ELF-1 (cell line): Measurements from ENCODE around the gene SDR42E1.
"Not testable (repeated sequence)": the region's sequence is repeated elsewhere in the genome, so short reads cannot be mapped to it uniquely, and the experiment has no call there.

Source experiments
- DNase-seq: peaks from one replicate; pipeline ENCODE4 v3.0.0-alpha.2; 2016; ENCODE audit warnings: low read depth, low spot score

SDR42E1 gene

DNA sequence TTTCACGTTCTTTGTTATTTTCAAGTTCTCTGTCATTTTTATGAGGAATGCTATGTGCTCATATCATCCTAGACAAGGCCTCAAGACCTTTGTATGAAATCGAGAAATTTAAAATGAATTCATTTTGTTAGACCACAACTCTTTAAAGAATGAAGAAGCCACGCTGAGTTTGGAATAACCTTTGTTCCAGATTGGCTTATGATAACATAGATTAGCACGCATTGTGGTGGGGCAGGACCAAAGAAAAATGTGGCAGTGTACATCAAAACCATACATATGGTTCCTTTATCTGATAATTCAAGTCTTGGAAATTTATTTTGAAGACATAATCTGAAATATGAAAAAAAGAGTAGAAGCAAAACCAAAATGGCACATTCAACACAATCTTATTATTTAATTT, 26.0 kb upstream of the SDR42E1 start:
- no peak for DNase-seq

DNA sequence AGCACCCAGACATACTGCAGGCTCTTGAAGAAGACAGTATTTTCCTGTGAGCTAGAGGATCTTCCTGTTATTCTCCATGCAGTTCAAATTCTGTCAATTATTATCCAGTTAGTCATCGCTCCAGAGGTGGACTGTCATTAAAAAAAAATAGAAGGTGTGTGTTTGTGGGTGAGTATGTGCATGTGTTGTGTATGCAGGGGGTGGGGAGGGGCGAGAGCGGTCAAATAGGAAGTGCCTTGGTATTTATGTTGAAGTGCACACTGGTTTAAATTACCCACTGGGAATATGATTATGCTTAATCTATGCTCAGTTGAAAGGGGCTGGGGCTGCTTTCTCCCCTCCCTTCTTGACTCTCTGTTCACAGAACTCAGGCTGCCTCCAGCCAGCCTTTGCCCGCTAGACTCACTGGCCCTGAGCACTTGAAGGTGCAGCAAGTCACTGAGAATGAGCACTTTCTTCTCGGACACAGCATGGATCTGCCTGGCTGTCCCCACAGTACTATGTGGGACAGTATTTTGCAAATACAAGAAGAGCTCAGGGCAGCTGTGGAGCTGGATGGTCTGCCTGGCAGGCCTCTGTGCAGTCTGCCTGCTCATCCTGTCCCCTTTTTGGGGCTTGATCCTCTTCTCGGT, 23.8 kb upstream of the SDR42E1 start, which contains the start of gene HSD17B2:
Gene HSD17B2, plus strand, starts transcription at position 273 of the 632 bp plus-strand sequence. Its CDS starts 172 bp downstream, at position 445.
- no peak for DNase-seq

GRCh38 chr16:82033683-82034300, 22.5 kb upstream of the SDR42E1 start:
- DNase-seq: no peak

DNA sequence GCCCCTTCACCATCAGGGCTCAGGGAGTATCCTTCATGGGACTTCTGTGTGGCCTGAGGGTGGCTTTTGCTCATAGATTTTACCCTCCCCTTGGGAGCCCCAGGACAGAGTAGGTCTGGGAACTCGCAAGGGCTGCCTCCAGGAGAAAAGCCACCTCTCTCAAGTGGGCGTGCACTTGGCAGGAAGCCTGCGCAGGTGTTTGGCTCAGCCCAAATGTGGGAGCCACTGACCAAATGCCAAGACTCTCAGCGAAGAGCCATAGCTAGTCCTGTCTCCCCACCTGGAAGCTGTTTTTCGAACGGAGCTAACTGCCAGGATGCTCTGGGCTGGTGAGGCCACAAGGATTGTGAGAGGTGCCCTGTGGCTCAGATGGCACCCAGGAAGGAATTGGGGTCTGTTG, 21.7 kb upstream of the SDR42E1 start:
- DNase-seq: no peak

DNA sequence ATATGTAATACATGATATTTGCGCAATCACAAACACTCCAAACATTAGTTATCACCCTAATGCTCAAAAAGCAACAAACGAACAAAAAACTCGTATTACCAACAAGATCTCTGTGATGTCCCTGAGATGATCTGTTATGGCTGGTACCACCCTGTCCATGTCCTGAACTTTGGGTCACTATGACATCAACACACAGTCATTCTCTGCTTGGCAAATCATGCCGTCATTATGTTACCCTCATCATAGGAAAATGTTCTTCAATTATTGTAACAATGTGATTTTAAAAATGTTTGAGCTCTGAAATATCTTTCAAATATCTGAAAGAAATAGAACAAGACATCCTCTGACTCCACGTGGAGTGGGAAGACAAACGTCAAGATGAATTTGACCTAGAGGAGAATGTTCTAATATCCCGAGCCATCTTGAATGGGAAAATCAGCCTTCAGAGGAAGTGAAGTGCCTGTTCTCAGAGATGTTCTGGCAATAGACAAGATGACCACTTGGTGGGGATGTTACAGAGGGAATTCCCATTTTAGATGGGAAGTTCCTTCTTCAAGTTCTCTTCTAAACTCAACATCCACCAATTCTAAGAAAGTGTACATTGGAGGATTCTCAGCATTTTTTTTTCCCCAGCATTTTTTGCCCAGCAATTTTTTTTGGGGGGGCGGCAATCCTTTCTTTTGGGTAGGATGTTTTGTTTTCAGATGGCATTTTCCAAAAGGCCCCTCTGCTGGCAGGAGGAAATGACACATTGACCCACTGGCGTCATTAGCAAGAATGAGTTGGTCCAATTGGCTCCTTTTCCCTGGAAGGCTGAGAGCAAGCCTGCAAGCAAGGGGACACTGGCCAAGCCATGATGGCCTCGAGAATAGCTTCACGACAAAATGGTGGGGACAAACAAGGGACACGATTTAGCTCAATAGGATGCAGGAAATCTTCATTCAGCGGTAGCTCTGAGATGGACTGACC, 20.1 kb upstream of the SDR42E1 start:
- peak; percentile 35 for DNase-seq

- DNase-seq: no peak
Measured at GRCh38 chr16:82027629-82028064, 16.4 kb upstream of the SDR42E1 start.

DNA sequence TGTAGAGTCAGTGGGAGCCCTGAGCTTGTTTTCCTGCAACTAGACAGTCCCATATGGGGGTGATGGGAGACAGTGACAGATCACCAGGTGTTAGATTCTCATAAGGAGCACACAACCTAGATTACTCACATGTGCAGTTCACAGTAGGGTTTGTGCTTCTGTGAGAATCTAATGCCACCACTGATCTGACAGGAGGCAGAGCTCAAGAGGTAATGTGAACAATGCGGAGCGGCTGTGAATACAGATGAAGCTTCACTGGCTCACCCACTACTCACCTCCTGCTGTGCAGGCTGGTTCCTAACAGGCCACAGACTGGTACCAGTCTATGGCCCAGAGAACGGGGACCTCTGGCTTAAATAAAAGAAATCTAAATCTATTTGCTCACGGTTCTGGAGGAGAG, 13.6 kb upstream of the SDR42E1 start:
- DNase-seq: no peak

- no peak for DNase-seq
Measured at GRCh38 chr16:82024316-82024715, 13.0 kb upstream of the SDR42E1 start.

DNA sequence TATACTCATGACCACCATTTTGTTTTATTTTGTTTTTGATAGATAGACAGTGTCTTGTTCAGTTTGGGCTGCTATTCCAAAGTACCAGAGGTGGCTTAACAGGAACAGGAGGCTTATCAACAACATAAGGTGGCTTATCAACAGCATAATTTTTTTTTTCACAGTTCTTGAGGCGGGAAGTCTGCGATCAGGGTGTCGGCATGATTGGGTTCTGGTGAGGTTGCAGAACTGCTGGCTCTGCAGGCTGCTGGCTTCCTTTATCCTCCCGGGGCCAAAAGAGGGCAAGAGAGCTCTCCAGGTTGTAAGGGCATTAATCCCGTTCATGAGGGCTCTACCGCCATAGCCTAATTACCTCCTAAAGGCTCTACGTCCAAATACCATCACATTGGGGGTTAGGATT, 11.9 kb upstream of the SDR42E1 start:
- no peak for DNase-seq

DNA sequence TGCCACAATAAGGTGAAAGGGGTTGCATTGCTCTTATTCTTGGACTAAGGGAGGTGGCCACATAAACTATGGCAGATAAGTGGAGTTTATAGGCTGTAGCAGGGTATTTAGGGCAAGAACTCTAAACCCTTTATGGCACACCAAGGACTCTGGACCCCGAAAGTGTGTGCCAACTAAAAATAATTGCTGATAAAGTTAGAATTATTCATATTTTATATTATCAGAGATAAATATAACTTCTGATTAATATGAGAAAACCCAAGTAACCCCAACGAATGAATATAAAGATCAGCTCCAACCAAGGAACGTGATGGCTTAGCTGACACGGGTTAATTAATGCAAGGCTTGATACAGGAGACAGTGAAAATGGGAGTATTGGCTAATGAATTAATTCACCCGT, 8.8 kb upstream of the SDR42E1 start:
- DNase-seq: no peak

DNA sequence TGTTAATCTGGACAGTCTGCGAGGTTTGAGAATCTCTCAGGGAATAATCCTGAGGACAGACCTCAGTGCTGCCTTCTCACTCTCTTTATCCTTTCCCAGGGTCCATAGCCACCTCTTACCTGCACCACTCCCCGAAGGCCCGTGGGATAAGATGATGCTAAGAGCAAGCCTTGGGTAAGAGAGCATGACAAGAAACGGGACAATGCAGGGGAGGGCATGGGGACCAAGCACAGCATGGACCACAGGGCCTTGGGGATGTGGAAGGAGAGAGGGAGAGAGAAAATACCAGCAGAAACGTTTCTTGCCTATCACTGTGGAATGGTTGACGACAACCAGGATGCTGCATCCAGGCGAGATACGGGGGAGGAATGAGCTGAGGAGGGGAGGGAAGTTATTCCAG, 8.3 kb upstream of the SDR42E1 start:
- no peak for DNase-seq

DNA sequence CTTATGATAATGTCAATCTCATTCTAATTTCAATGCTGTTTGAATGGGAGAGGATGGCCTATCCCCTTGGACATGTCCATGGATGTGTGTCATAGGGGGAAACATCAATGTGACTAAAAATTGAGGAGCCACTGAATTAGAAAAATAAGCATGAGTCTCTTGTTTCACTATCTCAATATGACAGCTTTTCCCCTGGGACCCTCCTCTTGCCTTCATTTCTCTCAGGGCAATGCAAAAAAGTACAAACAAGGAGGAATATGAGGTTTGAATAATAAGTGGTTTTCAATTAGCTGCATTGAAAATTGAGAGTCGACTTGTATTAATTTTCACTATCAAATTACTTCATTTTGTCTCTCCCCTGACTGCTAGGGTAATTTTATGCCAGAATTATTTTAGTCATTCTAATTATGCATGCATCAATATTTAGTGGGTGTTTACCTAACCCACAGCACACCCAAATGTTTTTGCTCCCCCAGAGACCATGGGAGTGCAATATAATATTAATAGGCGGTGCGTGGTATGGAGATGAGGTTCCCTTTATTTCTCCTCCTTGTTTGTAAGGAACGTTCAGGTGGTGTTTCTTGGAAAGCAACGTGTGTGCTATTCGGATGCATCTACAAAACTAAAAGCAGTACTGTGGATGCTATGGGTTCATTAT, 6.8 kb upstream of the SDR42E1 start:
- no peak for DNase-seq

DNA sequence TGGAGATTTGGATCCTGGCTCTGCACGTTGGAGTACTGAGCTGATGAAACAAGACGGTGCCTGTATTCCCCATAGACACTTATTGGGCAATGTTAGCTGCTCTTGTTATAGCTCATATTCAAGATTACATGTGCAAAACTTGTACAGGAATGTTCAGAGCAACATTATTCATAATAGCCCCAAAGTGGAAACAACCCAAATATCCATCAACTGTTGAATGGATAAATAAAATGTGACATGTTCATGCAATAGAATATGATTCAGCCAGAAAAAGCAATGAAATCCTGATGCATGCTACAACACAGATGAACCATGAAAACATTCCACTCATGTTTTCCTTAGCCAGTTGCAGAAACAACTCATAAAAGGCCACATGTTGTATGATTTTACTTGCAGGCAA, 5.7 kb upstream of the SDR42E1 start:
- DNase-seq: no peak

- no peak for DNase-seq
Measured at GRCh38 chr16:82016263-82016662, 5.0 kb upstream of the SDR42E1 start.

GRCh38 chr16:82013139-82013538, 1.9 kb upstream of the SDR42E1 start:
- DNase-seq: no peak

GRCh38 chr16:82010649-82011048, 621 bp downstream of the SDR42E1 start:
- DNase-seq: no peak

GRCh38 chr16:82009789-82010188, 1.5 kb downstream of the SDR42E1 start:
- not testable (repeated sequence) for DNase-seq

DNA sequence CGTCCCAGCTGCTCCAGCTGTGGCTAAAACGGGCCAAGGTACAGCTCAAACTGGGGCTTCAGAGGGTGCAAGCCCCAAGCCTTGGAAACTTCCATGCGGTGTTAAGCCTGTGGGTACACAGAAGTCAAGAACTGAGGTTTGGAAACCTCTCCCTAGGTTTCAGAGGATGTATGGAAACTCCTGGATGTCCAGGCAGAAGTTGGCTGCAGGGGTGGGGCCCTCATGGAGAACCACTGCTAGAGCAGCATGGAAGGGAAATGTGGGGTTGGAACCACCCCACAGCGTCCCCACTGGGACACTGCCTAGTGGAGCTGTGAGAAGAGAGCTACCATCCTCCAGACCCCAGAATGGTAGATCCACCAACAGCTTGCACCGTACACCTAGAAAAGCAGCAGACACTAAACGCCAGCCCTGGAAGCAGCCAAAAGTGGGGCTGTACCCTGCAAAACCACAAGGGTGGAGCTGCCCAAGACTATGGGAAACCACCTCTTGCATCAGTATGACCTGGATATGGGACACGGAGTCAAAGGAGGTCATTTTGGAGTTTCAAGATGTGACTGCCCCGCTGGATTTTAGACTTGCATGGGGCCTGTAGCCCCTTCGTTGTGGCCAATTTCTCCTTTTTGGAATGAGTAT, 2.2 kb downstream of the SDR42E1 start:
- no peak for DNase-seq

GRCh38 chr16:82007189-82007588, 4.1 kb downstream of the SDR42E1 start:
- no peak for DNase-seq

DNA sequence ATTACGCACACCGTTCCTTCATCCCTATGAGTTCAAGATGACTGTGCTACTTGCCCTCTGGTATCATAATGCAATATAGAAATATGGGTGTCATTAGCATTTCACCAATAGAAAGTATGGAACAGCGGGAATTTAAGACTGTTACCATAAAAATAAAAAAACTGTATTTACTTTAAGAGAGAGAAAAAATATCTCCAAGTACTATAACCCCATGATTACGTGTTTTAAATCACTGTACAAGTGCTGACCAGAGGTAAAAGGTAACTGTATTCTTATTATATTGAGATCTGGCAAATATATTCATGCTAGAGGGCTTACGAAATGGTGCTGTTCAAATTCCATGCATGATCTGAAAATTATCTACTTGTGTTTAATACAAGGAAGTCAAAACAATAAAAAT, 5.2 kb downstream of the SDR42E1 start:
- DNase-seq: no peak
